Peyer's patch (tissue), 4 donors: ENCODE data around the gene PSD. TPM values are rescaled to one million over a fixed set of nuclear protein-coding genes. Genes with fewer than 3 reads are reported as not detected.

Source experiments
- DNase-seq, 3 donors: peaks; one replicate each; pipeline ENCODE4 v3.0.0-alpha.2; 2017 to 2019
- H3K27ac ChIP-seq, 4 donors: fragments of 200-600 bp; sonication (generic); one replicate each; pipeline ENCODE4 v1.5.1; 2016 to 2019
- H3K27me3 ChIP-seq, 2 donors: fragments of 200-600 bp; sonication (generic); one replicate each; pipeline ENCODE4 v1.5.1; 2019
- H3K36me3 ChIP-seq, 3 donors: fragments of 200-600 bp; sonication (generic); one replicate each; pipeline ENCODE4 v1.5.1; 2016 to 2019
- H3K4me1 ChIP-seq, 4 donors: fragments of 200-600 bp; sonication (generic); one replicate each; pipeline ENCODE4 v1.5.1; 2016 to 2019
- H3K4me3 ChIP-seq, 4 donors: fragments of 200-600 bp; sonication (generic); 1 replicate in 3 of 4; 2 replicates in 1 of 4; pipeline ENCODE4 v1.5.1; 2016 to 2019; ENCODE audit warnings: mild to moderate bottlenecking in 1 of 4
- H3K9me3 ChIP-seq, 4 donors: fragments of 200-600 bp; sonication (generic); one replicate each; pipeline ENCODE4 v1.5.1; 2016 to 2019; ENCODE audit warnings: mild to moderate bottlenecking in 1 of 4
- POLR2A ChIP-seq, 2 donors: fragments of 450-650 bp; IDR thresholded peaks; one replicate each; pipeline ENCODE4 v1.5.1; 2017; ENCODE audit warnings: antibody characterized with exemption in 2 of 2, mild to moderate bottlenecking in 2 of 2, moderate library complexity in 2 of 2
- small RNA-seq, 2 donors: library from RNA; depleted of rRNA; stranded (forward); fragments of <200 nt; gene quantifications; one replicate each; pipeline ENCODE3, GENCODE V24; 2016
- total RNA-seq, 4 donors: library from RNA; depleted of rRNA; stranded (reverse); fragments of >200 nt; gene quantifications; one replicate each; pipeline ENCODE4 v1.1.0, GENCODE V29; 2016
- TF ChIP-seq, protein P1 (sequence below), 6 experiments: fragments of 450-650 bp in 4 of 6; fragments of 200-600 bp in 2 of 6; sonication (generic) in 1 of 6; IDR thresholded peaks; one replicate each; pipeline ENCODE4 v1.5.1; 2017 to 2019; ENCODE audit warnings: antibody characterized with exemption in 6 of 6, mild to moderate bottlenecking in 3 of 6, moderate library complexity in 1 of 6

Gene PSD
- total RNA-seq, 4 donors from 2014 or later: 1.6 to 14.3 (median 6.3) TPM; not detected in 1

DNA sequence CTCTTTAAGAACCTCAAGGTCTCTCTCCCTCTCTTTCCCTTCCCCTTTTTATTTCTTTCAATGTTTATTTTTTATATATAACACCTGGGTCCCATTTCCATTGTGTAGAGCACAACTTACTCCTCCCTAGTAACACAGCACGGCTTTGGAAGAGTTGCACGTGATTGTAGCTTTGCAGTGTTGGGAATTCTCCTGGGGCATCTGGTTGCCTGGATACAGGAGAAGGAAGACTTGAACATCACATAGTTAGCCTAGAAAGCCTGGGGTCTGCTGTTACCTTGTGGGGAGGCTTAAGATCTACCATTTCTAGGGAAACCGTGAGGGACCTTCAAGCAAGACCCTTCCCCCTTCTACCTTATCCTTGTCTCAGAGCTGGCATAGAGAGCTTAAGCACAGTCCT lies 64.1 kb downstream of the PSD start:
- Histone ChIP-seq H3K27ac (no peak overlapping the region), H3K4me3 (no peak overlapping the region), H3K27me3 (no peaks in the 10 kb centered on the region), H3K4me1 (no peaks in the 10 kb centered on the region), H3K36me3 (peaks cover 0 to 93% (median 0%) of the 10 kb centered on the region in 3 donors), H3K9me3 (no peaks in the 10 kb centered on the region)
- DNase-seq: no peak
- TF ChIP-seq POLR2A (IDR thresholded peaks at IDR 0.05): no peak
- TF ChIP-seq, protein P1, sequence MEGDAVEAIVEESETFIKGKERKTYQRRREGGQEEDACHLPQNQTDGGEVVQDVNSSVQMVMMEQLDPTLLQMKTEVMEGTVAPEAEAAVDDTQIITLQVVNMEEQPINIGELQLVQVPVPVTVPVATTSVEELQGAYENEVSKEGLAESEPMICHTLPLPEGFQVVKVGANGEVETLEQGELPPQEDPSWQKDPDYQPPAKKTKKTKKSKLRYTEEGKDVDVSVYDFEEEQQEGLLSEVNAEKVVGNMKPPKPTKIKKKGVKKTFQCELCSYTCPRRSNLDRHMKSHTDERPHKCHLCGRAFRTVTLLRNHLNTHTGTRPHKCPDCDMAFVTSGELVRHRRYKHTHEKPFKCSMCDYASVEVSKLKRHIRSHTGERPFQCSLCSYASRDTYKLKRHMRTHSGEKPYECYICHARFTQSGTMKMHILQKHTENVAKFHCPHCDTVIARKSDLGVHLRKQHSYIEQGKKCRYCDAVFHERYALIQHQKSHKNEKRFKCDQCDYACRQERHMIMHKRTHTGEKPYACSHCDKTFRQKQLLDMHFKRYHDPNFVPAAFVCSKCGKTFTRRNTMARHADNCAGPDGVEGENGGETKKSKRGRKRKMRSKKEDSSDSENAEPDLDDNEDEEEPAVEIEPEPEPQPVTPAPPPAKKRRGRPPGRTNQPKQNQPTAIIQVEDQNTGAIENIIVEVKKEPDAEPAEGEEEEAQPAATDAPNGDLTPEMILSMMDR (IDR thresholded peaks at IDR 0.05): no peak

Small RNA genes lying within 50 kb of the gene (small RNA-seq; reads per million reads assigned to genes)
- 3,600 to 6,422 reads per million in 2 donors for gene MIR146B

Other genes starting within 250 kb of the PSD start
- gene ELOVL3, start 192.5 kb downstream of the PSD start, total RNA-seq: not detected
- not detected for gene PITX3, start 177.3 kb downstream of the PSD start, total RNA-seq
- 10 to 100 TPM; 73.4 to 98.5 (median 95.8) TPM for gene GBF1, start 173.3 kb downstream of the PSD start, total RNA-seq
- gene NFKB2, start 23.1 kb downstream of the PSD start, total RNA-seq: 10 to 100 TPM in 3 of 4 donors, 1 to 10 TPM in 1; 6.5 to 22.9 (median 19.2) TPM
- gene FBXL15, start 2.1 kb upstream of the PSD start, total RNA-seq: 10 to 100 TPM; 36.9 to 57.8 (median 44.8) TPM
- gene CUEDC2, start 13.8 kb upstream of the PSD start, total RNA-seq: 10 to 100 TPM in 3 of 4 donors, 1 to 10 TPM in 1; 8.9 to 56.9 (median 29.3) TPM
- 1 to 10 TPM in 1 of 4 donors, under 1 TPM in 1, not detected in 2; 0.85 to 2.8 TPM for gene C10orf95, start 32.8 kb upstream of the PSD start, total RNA-seq
- 10 to 100 TPM; 41.3 to 79.7 (median 71.3) TPM for gene ACTR1A, start 83.9 kb upstream of the PSD start, total RNA-seq
- gene SUFU, start 85.2 kb upstream of the PSD start, total RNA-seq: 10 to 100 TPM in 1 of 4 donors, 1 to 10 TPM in 3; 6.5 to 11.0 (median 9.2) TPM
- gene TRIM8, start 225.7 kb upstream of the PSD start, total RNA-seq: 100 to 1,000 TPM in 3 of 4 donors, 10 to 100 TPM in 1; 88.3 to 154 (median 119) TPM